Measurements from ENCODE around the gene SPTB. TPM values are rescaled to one million over a fixed set of nuclear protein-coding genes. Genes with fewer than 3 reads are reported as not detected.

SPTB gene
- total RNA-seq, 1 experiment from 2014 or later, result 2.3 TPM

DNA sequence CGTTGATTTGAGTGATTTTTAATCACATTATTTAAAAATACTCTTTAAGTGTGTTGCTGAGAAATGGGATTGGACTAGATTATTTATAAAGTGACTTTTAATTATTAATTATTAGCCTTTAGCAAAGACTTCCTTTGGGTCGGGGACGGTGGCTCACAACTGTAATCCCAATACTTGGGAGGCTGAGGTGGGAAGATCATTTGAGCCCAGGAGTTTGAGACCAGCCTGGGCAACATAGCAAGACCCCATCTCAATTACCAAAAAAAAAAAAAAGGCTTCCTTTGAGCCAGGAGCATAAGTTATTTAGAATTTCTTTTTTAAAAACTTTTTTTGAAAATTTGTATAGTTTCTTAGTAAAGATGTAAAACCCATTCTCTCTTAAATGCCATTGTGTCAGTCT is 43.3 kb upstream of the SPTB start:
- no peak overlapping the region for H3K4me3 ChIP-seq (ENCODE audit: low read length)
- no peak overlapping the region for H3K9ac ChIP-seq (ENCODE audit: low read length)
- peaks cover 33% of the 10 kb centered on the region for H3K36me3 ChIP-seq (ENCODE audit: low read depth, low read length)
- H3F3A ChIP-seq (ENCODE audit: low read length, unreplicated experiment), result no peaks in the 10 kb centered on the region
- TF ChIP-seq, protein P1, sequence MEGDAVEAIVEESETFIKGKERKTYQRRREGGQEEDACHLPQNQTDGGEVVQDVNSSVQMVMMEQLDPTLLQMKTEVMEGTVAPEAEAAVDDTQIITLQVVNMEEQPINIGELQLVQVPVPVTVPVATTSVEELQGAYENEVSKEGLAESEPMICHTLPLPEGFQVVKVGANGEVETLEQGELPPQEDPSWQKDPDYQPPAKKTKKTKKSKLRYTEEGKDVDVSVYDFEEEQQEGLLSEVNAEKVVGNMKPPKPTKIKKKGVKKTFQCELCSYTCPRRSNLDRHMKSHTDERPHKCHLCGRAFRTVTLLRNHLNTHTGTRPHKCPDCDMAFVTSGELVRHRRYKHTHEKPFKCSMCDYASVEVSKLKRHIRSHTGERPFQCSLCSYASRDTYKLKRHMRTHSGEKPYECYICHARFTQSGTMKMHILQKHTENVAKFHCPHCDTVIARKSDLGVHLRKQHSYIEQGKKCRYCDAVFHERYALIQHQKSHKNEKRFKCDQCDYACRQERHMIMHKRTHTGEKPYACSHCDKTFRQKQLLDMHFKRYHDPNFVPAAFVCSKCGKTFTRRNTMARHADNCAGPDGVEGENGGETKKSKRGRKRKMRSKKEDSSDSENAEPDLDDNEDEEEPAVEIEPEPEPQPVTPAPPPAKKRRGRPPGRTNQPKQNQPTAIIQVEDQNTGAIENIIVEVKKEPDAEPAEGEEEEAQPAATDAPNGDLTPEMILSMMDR (conservative IDR thresholded peaks at IDR 0.05; ENCODE audit: low read depth, low read length), result no peak
- TF ChIP-seq EZH2 (IDR thresholded peaks at IDR 0.05; ENCODE audit: low read length, unreplicated experiment) (no peak), EZH2phosphoT487 (IDR thresholded peaks at IDR 0.05; ENCODE audit: borderline replicate concordance, low read length) (no peak)
- H4K20me1 ChIP-seq (ENCODE audit: low read length), result no peaks in the 10 kb centered on the region
- H3K27ac ChIP-seq (ENCODE audit: low read length), result no peak overlapping the region
- no peaks in the 10 kb centered on the region for H3K4me1 ChIP-seq (ENCODE audit: insufficient read depth, low read length)
- POLR2A ChIA-PET (ENCODE audit: unreplicated experiment), result no interaction called here
- no TSS peak for BruUV-seq (replicated peaks)
- intact Hi-C loops (cut with micrococcal nuclease), result no loop called here
- no peak for DNase-seq
- no peaks in the 10 kb centered on the region for H3K9me2 ChIP-seq (replicated peaks; ENCODE audit: low read length)
- H2AFZ ChIP-seq (ENCODE audit: low read length), result no peak overlapping the region
- no peak overlapping the region for H3K4me2 ChIP-seq (ENCODE audit: low read length)
- CTCF ChIA-PET, result no interaction called here
- no peaks in the 10 kb centered on the region for H3K9me3 ChIP-seq (ENCODE audit: low read length)
- ATAC-seq, result no peak
- H3K79me2 ChIP-seq (ENCODE audit: low read length), result peaks cover 34% of the 10 kb centered on the region
- no peaks in the 10 kb centered on the region for H3K27me3 ChIP-seq (ENCODE audit: low read length)

DNA sequence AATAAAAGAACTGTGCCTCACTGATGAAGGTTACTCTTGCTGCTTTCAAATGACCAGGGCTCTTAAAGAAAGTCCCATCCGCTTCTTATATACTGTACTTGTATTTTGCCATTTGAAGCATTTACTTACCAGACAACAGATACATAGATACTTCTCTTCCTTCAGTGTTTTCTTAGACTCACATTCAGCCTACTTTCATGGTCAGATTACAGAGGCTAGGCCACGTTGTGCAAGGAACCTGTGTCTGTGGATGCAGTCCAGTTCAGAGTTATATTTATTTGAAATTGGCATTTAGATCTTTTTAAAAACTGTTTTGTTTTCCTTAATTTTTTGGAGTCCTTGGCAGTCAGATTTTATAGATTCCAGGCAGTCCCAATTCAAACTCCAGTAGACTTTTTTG is 40.8 kb upstream of the SPTB start:
- ChIA-PET POLR2A (ENCODE audit: unreplicated experiment) (no interaction called here), CTCF (interaction anchor here (1.0 kb wide), 1 partner anchor 9 kb away, joined by 3 read pairs; no protein-coding TSS in a partner anchor)
- H3K9me3 ChIP-seq (ENCODE audit: low read length), result no peaks in the 10 kb centered on the region

DNA sequence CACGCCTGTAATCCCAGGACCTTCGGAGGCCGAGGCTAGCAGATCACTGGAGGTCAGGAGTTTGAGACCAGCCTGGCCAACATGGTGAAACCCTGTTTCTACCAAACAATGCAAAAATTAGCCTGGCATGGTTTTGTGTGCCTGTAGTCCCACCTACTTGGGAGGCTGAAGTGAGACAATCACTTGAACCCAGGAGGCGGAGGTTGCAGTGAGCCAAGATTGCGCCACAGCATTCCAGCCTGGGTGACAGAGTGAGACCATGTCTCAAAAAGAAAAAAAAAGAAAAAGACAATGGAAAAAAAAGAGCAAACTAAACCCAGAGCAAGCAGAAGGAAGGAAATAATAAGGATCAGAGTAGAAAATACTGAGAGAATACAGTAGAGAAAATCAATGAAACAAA is 39.9 kb upstream of the SPTB start:
- Histone ChIP-seq H3K4me1 (ENCODE audit: insufficient read depth, low read length) (peaks cover 12% of the 10 kb centered on the region), H3K9me2 (replicated peaks; ENCODE audit: low read length) (no peaks in the 10 kb centered on the region), H3K9ac (ENCODE audit: low read length) (no peak overlapping the region), H3K4me2 (ENCODE audit: low read length) (no peak overlapping the region), H3F3A (ENCODE audit: low read length, unreplicated experiment) (no peaks in the 10 kb centered on the region), H3K27me3 (ENCODE audit: low read length) (no peaks in the 10 kb centered on the region), H3K36me3 (ENCODE audit: low read depth, low read length) (peaks cover 9% of the 10 kb centered on the region; the same call in 1 of the 2 replicates), H3K79me2 (ENCODE audit: low read length) (peaks cover 66% of the 10 kb centered on the region), H2AFZ (ENCODE audit: low read length) (no peak overlapping the region), H3K9me3 (ENCODE audit: low read length) (no peaks in the 10 kb centered on the region), H3K4me3 (ENCODE audit: low read length) (no peak overlapping the region), H3K27ac (ENCODE audit: low read length) (no peak overlapping the region), H4K20me1 (ENCODE audit: low read length) (0 out of 2 replicates have a peak, but pooled peaks cover 3% of the 10 kb centered on the region)
- CTCF ChIA-PET, result interaction anchor here (1.0 kb wide), 1 partner anchor 8 kb away, joined by 3 read pairs; no protein-coding TSS in a partner anchor
- DNase-seq, result no peak
- no peak for TF ChIP-seq EZH2 (IDR thresholded peaks at IDR 0.05; ENCODE audit: low read length, unreplicated experiment)
- no peak for TF ChIP-seq EZH2phosphoT487 (IDR thresholded peaks at IDR 0.05; ENCODE audit: borderline replicate concordance, low read length)
- TF ChIP-seq, protein P1 (conservative IDR thresholded peaks at IDR 0.05; ENCODE audit: low read depth, low read length), result no peak
- intact Hi-C loops (cut with micrococcal nuclease), result no loop called here
- no TSS peak for BruUV-seq (replicated peaks)
- no peak for ATAC-seq
- POLR2A ChIA-PET (ENCODE audit: unreplicated experiment), result no interaction called here

More for the DNA sequence above, 40.8 kb upstream of the SPTB start:
- no peak overlapping the region for H2AFZ ChIP-seq (ENCODE audit: low read length)
- intact Hi-C loops (cut with micrococcal nuclease), result no loop called here
- BruUV-seq (replicated peaks), result no TSS peak
- H3K4me1 ChIP-seq (ENCODE audit: insufficient read depth, low read length), result peaks cover 6% of the 10 kb centered on the region
- ATAC-seq, result no peak
- H4K20me1 ChIP-seq (ENCODE audit: low read length), result 0 out of 2 replicates have a peak, but pooled peaks cover 3% of the 10 kb centered on the region
- H3K9ac ChIP-seq (ENCODE audit: low read length), result no peak overlapping the region
- peaks cover 17% of the 10 kb centered on the region for H3K36me3 ChIP-seq (ENCODE audit: low read depth, low read length)
- no peak overlapping the region for H3K4me3 ChIP-seq (ENCODE audit: low read length)
- H3K27me3 ChIP-seq (ENCODE audit: low read length), result no peaks in the 10 kb centered on the region
- no peaks in the 10 kb centered on the region for H3K9me2 ChIP-seq (replicated peaks; ENCODE audit: low read length)
- H3K79me2 ChIP-seq (ENCODE audit: low read length), result peaks cover 58% of the 10 kb centered on the region
- H3K4me2 ChIP-seq (ENCODE audit: low read length), result no peak overlapping the region
- DNase-seq, result no peak
- H3F3A ChIP-seq (ENCODE audit: low read length, unreplicated experiment), result no peaks in the 10 kb centered on the region
- TF ChIP-seq EZH2phosphoT487 (IDR thresholded peaks at IDR 0.05; ENCODE audit: borderline replicate concordance, low read length), result no peak
- TF ChIP-seq, protein P1 (conservative IDR thresholded peaks at IDR 0.05; ENCODE audit: low read depth, low read length), result no peak
- no peak for TF ChIP-seq EZH2 (IDR thresholded peaks at IDR 0.05; ENCODE audit: low read length, unreplicated experiment)
- no peak overlapping the region for H3K27ac ChIP-seq (ENCODE audit: low read length)

All from PC-3 (cell line).